ENCODE data around the gene CSRP3.

- TF ChIP-seq CTCF (IDR thresholded peaks at IDR 0.05), result no peak
- no peak for TF ChIP-seq POLR2A (IDR thresholded peaks at IDR 0.05)
Measured at GRCh38 chr11:19220903-19221724, 19.3 kb upstream of the CSRP3 start.
